Kidney (tissue), 14 donors: Measurements from ENCODE around the gene PLEKHM2. TPM values are rescaled to one million over a fixed set of nuclear protein-coding genes. Genes with fewer than 3 reads are reported as not detected.

Experiments used
- DNase-seq, 5 donors: peaks; one replicate each; pipeline ENCODE4 v3.0.0-alpha.2; 2013 to 2020
- FAIRE-seq: peaks from 2 replicates; lab custom pipeline; 2012; peaks lifted over from hg19 to GRCh38; lab: Jason Lieb, UNC
- H3K27ac ChIP-seq, 2 donors: one replicate each; pipeline ENCODE4 v1.7.0; 2013; ENCODE audit warnings: low read depth in 2 of 2, low read length in 2 of 2, inconsistent platforms in 1 of 2
- H3K27me3 ChIP-seq: one replicate; pipeline ENCODE4 v1.7.1; 2013; ENCODE audit warnings: low read length, inconsistent platforms; ENCODE audit not compliant: control insufficient read depth, insufficient read depth
- H3K36me3 ChIP-seq, 3 donors: one replicate each; pipeline versions ENCODE4 v1.7.0 to v1.7.1; 2013; ENCODE audit warnings: low read length in 3 of 3, control low read depth in 1 of 3, inconsistent platforms in 1 of 3; ENCODE audit not compliant: insufficient read depth in 3 of 3, control insufficient read depth in 2 of 3
- H3K4me1 ChIP-seq, 3 donors: one replicate each; pipeline versions ENCODE4 v1.7.0 to v1.7.1; 2013; ENCODE audit warnings: low read length in 3 of 3, inconsistent platforms in 1 of 3, low read depth in 1 of 3; ENCODE audit not compliant: control insufficient read depth in 2 of 3, insufficient read depth in 2 of 3
- H3K4me3 ChIP-seq, 3 donors: one replicate each; pipeline versions ENCODE4 v1.7.0 to v1.8.1; 2013; ENCODE audit warnings: low read length in 3 of 3, control low read depth in 1 of 3, inconsistent platforms in 1 of 3
- H3K9ac ChIP-seq, 3 donors: one replicate each; pipeline versions ENCODE4 v1.7.0 to v1.7.1; 2013; ENCODE audit warnings: low read length in 3 of 3, control low read depth in 1 of 3, inconsistent platforms in 1 of 3
- H3K9me3 ChIP-seq, 3 donors: one replicate each; pipeline versions ENCODE4 v1.7.0 to v1.7.1; 2013; ENCODE audit warnings: low read length in 3 of 3, control low read depth in 1 of 3, inconsistent platforms in 1 of 3; ENCODE audit not compliant: control insufficient read depth in 2 of 3, insufficient read depth in 1 of 3
- CTCF ChIP-seq: IDR thresholded peaks from 3 replicates; pipeline ENCODE4 v1.5.1; 2012; ENCODE audit warnings: mild to moderate bottlenecking, moderate library complexity, borderline replicate concordance; ENCODE audit not compliant: insufficient read depth; ENCODE audit errors: extremely low read depth
- intact Hi-C: fragments of 100-400 bp; cut with DNase I; formaldehyde crosslinking; loops from one replicate; pipeline ENCODE4 v1.11.1; 2022
- polyA plus RNA-seq: library from polyadenylated mRNA; stranded (reverse); fragments of 350-450 nt; fragmentation: Illumina TruSeq; extraction: RNeasy Lipid Tissue Mini Kit (QIAGEN cat#74804); gene quantifications from one replicate; pipeline ENCODE4 v1.2.3, GENCODE V29; 2014; ENCODE audit warnings: low read depth, low replicate concordance; ENCODE audit not compliant: insufficient read depth
- total RNA-seq: library from RNA; stranded (reverse); fragmentation: NEBNext Ultra II Directional; extraction: Animal tissue kit (Norgen Biotek cat#: 25700); gene quantifications from one replicate; pipeline ENCODE4 v1.2.1, GENCODE V29; 2021
- donor health status: control.
- donor health status: control.
- donor health status: control.
- donor health status: control.
- donor health status: control.
- donor health status: DM: yes; HTN: yes; CAD: no.
- donor health status: Normal renal cell carcinoma (clear cell type).

Gene PLEKHM2
- total and polyA plus RNA-seq, 2 donors from 2014 or later, result 21.7 to 65.7 TPM

GRCh38 chr1:15733218-15733725, 49.2 kb downstream of the PLEKHM2 start:
- DNase-seq, result no peak
- intact Hi-C loops, result no loop called here
- no peak for TF ChIP-seq CTCF
- Histone ChIP-seq H3K27me3 (no peaks in the 10 kb centered on the region), H3K9me3 (no peaks in the 10 kb centered on the region), H3K4me3 (no peak overlapping the region), H3K27ac (no peak overlapping the region), H3K9ac (no peak overlapping the region), H3K36me3 (peaks cover 0 to 30% (median 8%) of the 10 kb centered on the region in 3 donors), H3K4me1 (peaks cover 0 to 22% (median 14%) of the 10 kb centered on the region in 3 donors)
- no peak for FAIRE-seq

GRCh38 chr1:15733726-15734226, 49.7 kb downstream of the PLEKHM2 start:
- no peak overlapping the region for H3K4me3 ChIP-seq
- intact Hi-C loops, result no loop called here
- H3K27ac ChIP-seq, result no peak overlapping the region
- DNase-seq, result no peak
- H3K36me3 ChIP-seq, result peaks cover 0 to 25% (median 8%) of the 10 kb centered on the region in 3 donors
- H3K9me3 ChIP-seq, result no peaks in the 10 kb centered on the region
- peaks cover 0 to 22% (median 14%) of the 10 kb centered on the region in 3 donors for H3K4me1 ChIP-seq
- H3K27me3 ChIP-seq, result no peaks in the 10 kb centered on the region
- no peak overlapping the region for H3K9ac ChIP-seq
- TF ChIP-seq CTCF, result no peak
- no peak for FAIRE-seq

- Histone ChIP-seq H3K4me1 (peaks cover 0 to 22% (median 14%) of the 10 kb centered on the region in 3 donors), H3K27ac (no peak overlapping the region)
- FAIRE-seq, result no peak
These were observed 50.2 kb downstream of the PLEKHM2 start for GRCh38 chr1:15734296-15734695.

More at GRCh38 chr1:15734296-15734695, 50.2 kb downstream of the PLEKHM2 start:
- no peak overlapping the region for H3K4me3 ChIP-seq
- intact Hi-C loops, result no loop called here
- H3K36me3 ChIP-seq, result peaks cover 0 to 21% (median 8%) of the 10 kb centered on the region in 3 donors
- no peaks in the 10 kb centered on the region for H3K9me3 ChIP-seq
- H3K9ac ChIP-seq, result no peak overlapping the region
- no peak for DNase-seq
- no peaks in the 10 kb centered on the region for H3K27me3 ChIP-seq
- TF ChIP-seq CTCF, result no peak
